ENCODE results near the gene ZNF175. TPM values are rescaled to one million over a fixed set of nuclear protein-coding genes. Genes with fewer than 3 reads are reported as not detected.

Gene ZNF175
- total RNA-seq, 2 donors from 2014 or later = 3.0 to 4.6 TPM

- TF ChIP-seq CTCF (IDR thresholded peaks at IDR 0.05) = no peak
- Histone ChIP-seq H3K27ac (no peak overlapping the region), H3K36me3 (no peaks in the 10 kb centered on the region), H3K4me1 (no peaks in the 10 kb centered on the region), H3K9me3 (no peaks in the 10 kb centered on the region), H3K27me3 (no peaks in the 10 kb centered on the region), H3K4me3 (no peak overlapping the region)
- DNase-seq (ENCODE audit: low spot score) = no peak
Measured at GRCh38 chr19:51541458-51542357, 29.4 kb upstream of the ZNF175 start.

GRCh38 chr19:51542699-51543098, 28.4 kb upstream of the ZNF175 start:
- H3K27me3 ChIP-seq = no peaks in the 10 kb centered on the region
- no peak for DNase-seq (ENCODE audit: low spot score)
- H3K27ac ChIP-seq = no peak overlapping the region
- no peak for TF ChIP-seq CTCF (IDR thresholded peaks at IDR 0.05)
- no peaks in the 10 kb centered on the region for H3K4me1 ChIP-seq
- H3K36me3 ChIP-seq = no peaks in the 10 kb centered on the region
- no peaks in the 10 kb centered on the region for H3K9me3 ChIP-seq
- no peak overlapping the region for H3K4me3 ChIP-seq

GRCh38 chr19:51544038-51544437, 27.0 kb upstream of the ZNF175 start:
- Histone ChIP-seq H3K4me1 (no peaks in the 10 kb centered on the region), H3K4me3 (no peak overlapping the region), H3K36me3 (no peaks in the 10 kb centered on the region), H3K27ac (no peak overlapping the region), H3K27me3 (no peaks in the 10 kb centered on the region), H3K9me3 (no peaks in the 10 kb centered on the region)
- no peak for TF ChIP-seq CTCF (IDR thresholded peaks at IDR 0.05)
- no peak for DNase-seq (ENCODE audit: low spot score)

GRCh38 chr19:51546107-51546649, 24.9 kb upstream of the ZNF175 start:
- DNase-seq (ENCODE audit: low spot score) = no peak
- no peak overlapping the region for H3K4me3 ChIP-seq
- H3K27me3 ChIP-seq = no peaks in the 10 kb centered on the region
- H3K27ac ChIP-seq = no peak overlapping the region
- H3K4me1 ChIP-seq = no peaks in the 10 kb centered on the region
- no peak for TF ChIP-seq CTCF (IDR thresholded peaks at IDR 0.05)
- H3K9me3 ChIP-seq = no peaks in the 10 kb centered on the region
- H3K36me3 ChIP-seq = no peaks in the 10 kb centered on the region

- Histone ChIP-seq H3K9me3 (no peaks in the 10 kb centered on the region), H3K36me3 (no peaks in the 10 kb centered on the region), H3K27ac (no peak overlapping the region), H3K4me3 (no peak overlapping the region), H3K27me3 (no peaks in the 10 kb centered on the region), H3K4me1 (no peaks in the 10 kb centered on the region)
- DNase-seq (ENCODE audit: low spot score) = peak; percentile 50
- TF ChIP-seq CTCF (IDR thresholded peaks at IDR 0.05) = no peak
Measured at GRCh38 chr19:51546650-51547396, 24.3 kb upstream of the ZNF175 start.

All from right atrium auricular region (tissue), 2 donors.